Peyer's patch (tissue), 4 donors: ENCODE measurements around the gene MBD2. TPM values are rescaled to one million over a fixed set of nuclear protein-coding genes. Genes with fewer than 3 reads are reported as not detected.

Experiments
- DNase-seq, 3 donors: peaks; one replicate each; pipeline ENCODE4 v3.0.0-alpha.2; 2017 to 2019
- H3K27ac ChIP-seq, 4 donors: fragments of 200-600 bp; sonication (generic); one replicate each; pipeline ENCODE4 v1.5.1; 2016 to 2019
- H3K27me3 ChIP-seq, 2 donors: fragments of 200-600 bp; sonication (generic); one replicate each; pipeline ENCODE4 v1.5.1; 2019
- H3K36me3 ChIP-seq, 3 donors: fragments of 200-600 bp; sonication (generic); one replicate each; pipeline ENCODE4 v1.5.1; 2016 to 2019
- H3K4me1 ChIP-seq, 4 donors: fragments of 200-600 bp; sonication (generic); one replicate each; pipeline ENCODE4 v1.5.1; 2016 to 2019
- H3K4me3 ChIP-seq, 4 donors: fragments of 200-600 bp; sonication (generic); 1 replicate in 3 of 4; 2 replicates in 1 of 4; pipeline ENCODE4 v1.5.1; 2016 to 2019; ENCODE audit warnings: mild to moderate bottlenecking in 1 of 4
- H3K9me3 ChIP-seq, 4 donors: fragments of 200-600 bp; sonication (generic); one replicate each; pipeline ENCODE4 v1.5.1; 2016 to 2019; ENCODE audit warnings: mild to moderate bottlenecking in 1 of 4
- POLR2A ChIP-seq, 2 donors: fragments of 450-650 bp; IDR thresholded peaks; one replicate each; pipeline ENCODE4 v1.5.1; 2017; ENCODE audit warnings: antibody characterized with exemption in 2 of 2, mild to moderate bottlenecking in 2 of 2, moderate library complexity in 2 of 2
- total RNA-seq, 4 donors: library from RNA; depleted of rRNA; stranded (reverse); fragments of >200 nt; gene quantifications; one replicate each; pipeline ENCODE4 v1.1.0, GENCODE V29; 2016
- TF ChIP-seq, protein P1 (sequence below), 6 experiments: fragments of 450-650 bp in 4 of 6; fragments of 200-600 bp in 2 of 6; sonication (generic) in 1 of 6; IDR thresholded peaks; one replicate each; pipeline ENCODE4 v1.5.1; 2017 to 2019; ENCODE audit warnings: antibody characterized with exemption in 6 of 6, mild to moderate bottlenecking in 3 of 6, moderate library complexity in 1 of 6

Gene MBD2
- total RNA-seq, 4 donors from 2014 or later, result 27.5 to 44.6 (median 34.0) TPM

DNA sequence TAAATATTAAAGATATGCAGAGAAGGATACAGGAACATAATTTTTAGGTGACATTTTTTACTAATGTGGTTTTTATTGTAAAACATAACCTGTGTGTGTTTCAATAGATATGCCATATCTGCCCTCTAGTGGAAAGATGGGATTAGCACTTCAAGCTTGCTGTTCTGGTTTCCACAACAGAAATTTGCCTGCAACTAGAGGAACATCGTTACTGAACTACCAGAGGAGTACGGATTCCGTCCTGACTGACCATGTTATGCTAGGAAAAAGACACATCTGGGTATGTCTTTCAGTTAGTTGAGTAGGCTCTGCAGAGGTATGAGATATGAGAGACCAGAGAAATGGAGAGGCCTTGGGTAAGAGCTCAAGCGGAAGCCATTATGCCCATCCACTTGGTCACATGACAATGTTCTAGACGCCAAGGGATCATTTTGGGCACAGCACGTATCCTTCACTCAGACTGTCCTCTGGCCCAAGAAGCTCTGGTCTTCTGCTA lies 104.9 kb downstream of the MBD2 start:
- H3K27ac ChIP-seq, result no peak overlapping the region
- H3K9me3 ChIP-seq, result no peaks in the 10 kb centered on the region
- H3K36me3 ChIP-seq, result no peaks in the 10 kb centered on the region
- H3K4me1 ChIP-seq, result no peaks in the 10 kb centered on the region
- no peaks in the 10 kb centered on the region for H3K27me3 ChIP-seq
- no peak overlapping the region for H3K4me3 ChIP-seq
- TF ChIP-seq POLR2A (IDR thresholded peaks at IDR 0.05), result no peak
- TF ChIP-seq, protein P1, sequence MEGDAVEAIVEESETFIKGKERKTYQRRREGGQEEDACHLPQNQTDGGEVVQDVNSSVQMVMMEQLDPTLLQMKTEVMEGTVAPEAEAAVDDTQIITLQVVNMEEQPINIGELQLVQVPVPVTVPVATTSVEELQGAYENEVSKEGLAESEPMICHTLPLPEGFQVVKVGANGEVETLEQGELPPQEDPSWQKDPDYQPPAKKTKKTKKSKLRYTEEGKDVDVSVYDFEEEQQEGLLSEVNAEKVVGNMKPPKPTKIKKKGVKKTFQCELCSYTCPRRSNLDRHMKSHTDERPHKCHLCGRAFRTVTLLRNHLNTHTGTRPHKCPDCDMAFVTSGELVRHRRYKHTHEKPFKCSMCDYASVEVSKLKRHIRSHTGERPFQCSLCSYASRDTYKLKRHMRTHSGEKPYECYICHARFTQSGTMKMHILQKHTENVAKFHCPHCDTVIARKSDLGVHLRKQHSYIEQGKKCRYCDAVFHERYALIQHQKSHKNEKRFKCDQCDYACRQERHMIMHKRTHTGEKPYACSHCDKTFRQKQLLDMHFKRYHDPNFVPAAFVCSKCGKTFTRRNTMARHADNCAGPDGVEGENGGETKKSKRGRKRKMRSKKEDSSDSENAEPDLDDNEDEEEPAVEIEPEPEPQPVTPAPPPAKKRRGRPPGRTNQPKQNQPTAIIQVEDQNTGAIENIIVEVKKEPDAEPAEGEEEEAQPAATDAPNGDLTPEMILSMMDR (IDR thresholded peaks at IDR 0.05), result peak in 5 of 6 experiments; percentile 55 to 80 (median 68)
- DNase-seq, result no peak

DNA sequence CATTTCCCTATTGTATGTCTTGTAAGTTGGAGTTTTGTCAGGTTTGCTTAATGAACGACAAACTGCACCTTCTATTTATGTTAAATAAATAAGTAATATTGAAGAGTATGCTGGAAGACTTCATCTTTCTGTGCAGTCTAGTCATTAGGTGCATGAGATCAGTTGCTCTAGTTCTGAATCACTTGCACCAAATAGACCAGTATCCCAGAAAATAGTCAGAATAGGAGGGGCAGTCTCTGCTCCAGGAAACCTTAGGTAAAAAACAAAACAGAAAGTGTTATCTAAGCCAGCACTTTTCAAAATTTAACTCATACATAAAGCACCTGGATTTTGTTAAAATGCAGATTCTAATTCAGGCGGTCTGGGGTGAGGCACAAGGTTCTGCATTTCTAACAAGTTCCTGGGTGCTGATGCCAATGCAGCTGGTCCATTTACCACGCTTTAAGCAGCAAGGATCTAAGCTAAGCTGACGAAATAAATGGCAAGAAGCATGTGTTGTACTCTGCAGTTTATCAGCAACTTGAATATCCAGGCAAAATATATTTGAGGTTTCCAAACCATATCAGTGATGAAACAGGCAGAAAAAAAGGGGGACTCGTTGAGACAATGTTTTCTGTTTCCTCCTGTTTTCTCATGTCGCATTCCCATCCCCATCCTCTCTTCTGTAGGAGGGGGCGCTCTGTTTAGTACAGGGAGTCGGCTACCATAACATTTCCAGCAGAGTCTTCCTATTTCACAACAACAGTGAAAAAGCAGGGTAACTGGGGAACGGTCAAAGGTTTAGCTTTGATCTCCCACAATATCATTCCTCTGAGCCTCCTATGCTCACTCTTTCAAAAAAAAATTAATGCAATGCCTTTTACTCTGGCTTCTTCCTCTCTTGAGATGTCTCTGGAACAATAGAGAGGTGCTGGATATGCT lies 106.4 kb downstream of the MBD2 start:
- no peak overlapping the region for H3K27ac ChIP-seq
- H3K9me3 ChIP-seq, result no peaks in the 10 kb centered on the region
- H3K36me3 ChIP-seq, result no peaks in the 10 kb centered on the region

DNA sequence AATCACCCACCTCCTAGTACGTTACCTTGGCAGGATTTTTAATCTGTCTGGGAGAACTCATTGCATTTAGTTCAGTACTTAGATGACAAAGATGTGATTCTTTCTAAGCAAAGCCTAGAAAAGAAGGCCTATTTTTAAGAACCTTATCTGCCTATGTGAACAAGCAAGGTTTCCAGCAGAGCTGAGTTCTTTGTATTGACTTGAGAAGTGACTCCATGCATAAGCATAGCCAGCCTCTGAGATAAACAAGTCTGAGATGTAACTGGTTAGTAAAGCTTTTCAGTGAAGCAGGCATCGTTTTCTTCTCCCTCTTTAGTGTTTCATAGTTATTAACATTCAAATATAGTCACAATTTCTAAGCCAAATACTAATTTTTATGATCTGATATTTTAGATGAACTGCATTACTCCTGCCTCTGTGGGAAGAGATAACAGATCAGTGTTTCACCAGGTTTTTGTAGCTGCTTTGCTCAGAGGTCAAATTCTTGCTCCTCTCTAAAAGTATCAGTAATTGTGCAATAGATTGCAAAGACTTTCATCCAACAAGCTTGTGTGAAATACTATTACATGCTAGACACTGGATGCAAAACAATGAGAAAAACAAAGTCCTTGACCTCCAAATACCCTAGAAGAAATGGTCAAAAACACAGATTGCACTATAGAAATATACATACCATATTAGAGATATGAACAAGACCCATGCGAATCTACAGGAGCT lies 107.8 kb downstream of the MBD2 start:
- Histone ChIP-seq H3K4me1 (no peaks in the 10 kb centered on the region), H3K27me3 (no peaks in the 10 kb centered on the region), H3K27ac (no peak overlapping the region), H3K4me3 (no peak overlapping the region), H3K36me3 (no peaks in the 10 kb centered on the region), H3K9me3 (no peaks in the 10 kb centered on the region)
- TF ChIP-seq, protein P1 (IDR thresholded peaks at IDR 0.05), result no peak
- no peak for DNase-seq

More for the DNA sequence above, 106.4 kb downstream of the MBD2 start:
- H3K4me1 ChIP-seq, result no peaks in the 10 kb centered on the region
- no peaks in the 10 kb centered on the region for H3K27me3 ChIP-seq
- no peak for TF ChIP-seq POLR2A (IDR thresholded peaks at IDR 0.05)
- TF ChIP-seq, protein P1 (IDR thresholded peaks at IDR 0.05), result no peak
- no peak for DNase-seq
- H3K4me3 ChIP-seq, result no peak overlapping the region

DNA sequence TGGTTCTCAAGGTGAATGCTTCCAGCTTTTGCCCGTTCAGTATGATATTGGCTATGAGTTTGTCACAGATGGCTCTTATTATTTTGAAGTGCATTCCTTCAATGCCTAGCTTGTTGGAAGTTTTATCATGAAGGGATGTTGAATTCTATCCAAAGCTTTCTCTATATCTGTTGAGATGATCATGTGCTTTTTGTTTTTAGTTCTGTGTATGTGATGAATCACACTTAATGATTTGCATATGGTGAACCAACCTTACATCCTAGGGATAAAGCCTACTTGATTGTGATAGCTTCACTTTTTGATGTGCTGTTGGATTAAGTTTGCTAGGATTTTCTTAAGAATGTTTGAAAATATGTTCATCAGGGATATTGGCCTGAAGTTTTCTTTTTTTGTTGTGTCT lies 112.1 kb downstream of the MBD2 start:
- Histone ChIP-seq H3K27ac (no peak overlapping the region), H3K9me3 (no peaks in the 10 kb centered on the region), H3K4me1 (no peaks in the 10 kb centered on the region), H3K27me3 (no peaks in the 10 kb centered on the region), H3K36me3 (no peaks in the 10 kb centered on the region), H3K4me3 (no peak overlapping the region)
- no peak for TF ChIP-seq POLR2A (IDR thresholded peaks at IDR 0.05)
- TF ChIP-seq, protein P1 (IDR thresholded peaks at IDR 0.05), result no peak
- no peak for DNase-seq

DNA sequence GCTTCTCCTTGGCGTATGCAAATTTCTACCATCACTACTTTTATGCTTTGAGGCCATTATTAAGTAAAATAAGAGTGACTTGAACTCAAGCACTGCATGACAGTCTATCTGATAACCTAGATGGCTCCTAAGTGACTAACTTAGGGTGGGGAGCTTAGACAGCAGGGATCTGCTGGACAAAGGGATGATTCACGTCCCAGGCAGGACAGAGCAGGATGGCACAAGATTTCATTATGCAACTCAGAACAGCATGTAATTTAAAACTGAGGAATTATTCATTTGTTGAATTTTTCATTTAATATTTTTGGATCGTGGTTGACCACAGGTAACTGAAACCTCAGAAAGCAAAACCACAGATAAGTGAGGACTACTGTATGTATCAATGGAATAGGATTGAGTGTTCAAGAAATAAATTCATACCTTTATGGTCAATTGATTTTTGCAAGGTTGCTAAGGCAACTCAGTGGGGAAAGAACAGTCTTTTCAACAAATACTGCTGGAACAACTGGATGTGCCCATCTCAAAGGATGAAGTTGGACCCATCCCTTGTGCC lies 115.3 kb downstream of the MBD2 start:
- Histone ChIP-seq H3K27me3 (no peaks in the 10 kb centered on the region), H3K9me3 (no peaks in the 10 kb centered on the region), H3K4me3 (no peak overlapping the region), H3K4me1 (no peaks in the 10 kb centered on the region), H3K36me3 (no peaks in the 10 kb centered on the region), H3K27ac (no peak overlapping the region)
- TF ChIP-seq, protein P1 (IDR thresholded peaks at IDR 0.05), result no peak
- no peak for TF ChIP-seq POLR2A (IDR thresholded peaks at IDR 0.05)
- no peak for DNase-seq
